DND-41 (cell line): Measurements from ENCODE around the gene KIR2DL1.

Source experiments
- EZH2 ChIP-seq: IDR thresholded peaks from 3 replicates; pipeline ENCODE4 v1.6.1; 2012; ENCODE audit warnings: borderline replicate concordance, low read depth, mild to moderate bottlenecking, moderate library complexity, low read length, inconsistent platforms; ENCODE audit not compliant: severe bottlenecking
- TF ChIP-seq, protein P1 (sequence below): IDR thresholded peaks from 2 replicates; pipeline ENCODE4 v1.5.1; 2012; ENCODE audit warnings: borderline replicate concordance, low read length, moderate library complexity, mild to moderate bottlenecking; ENCODE audit not compliant: poor library complexity, severe bottlenecking; ENCODE audit errors: extremely low read depth

DNA sequence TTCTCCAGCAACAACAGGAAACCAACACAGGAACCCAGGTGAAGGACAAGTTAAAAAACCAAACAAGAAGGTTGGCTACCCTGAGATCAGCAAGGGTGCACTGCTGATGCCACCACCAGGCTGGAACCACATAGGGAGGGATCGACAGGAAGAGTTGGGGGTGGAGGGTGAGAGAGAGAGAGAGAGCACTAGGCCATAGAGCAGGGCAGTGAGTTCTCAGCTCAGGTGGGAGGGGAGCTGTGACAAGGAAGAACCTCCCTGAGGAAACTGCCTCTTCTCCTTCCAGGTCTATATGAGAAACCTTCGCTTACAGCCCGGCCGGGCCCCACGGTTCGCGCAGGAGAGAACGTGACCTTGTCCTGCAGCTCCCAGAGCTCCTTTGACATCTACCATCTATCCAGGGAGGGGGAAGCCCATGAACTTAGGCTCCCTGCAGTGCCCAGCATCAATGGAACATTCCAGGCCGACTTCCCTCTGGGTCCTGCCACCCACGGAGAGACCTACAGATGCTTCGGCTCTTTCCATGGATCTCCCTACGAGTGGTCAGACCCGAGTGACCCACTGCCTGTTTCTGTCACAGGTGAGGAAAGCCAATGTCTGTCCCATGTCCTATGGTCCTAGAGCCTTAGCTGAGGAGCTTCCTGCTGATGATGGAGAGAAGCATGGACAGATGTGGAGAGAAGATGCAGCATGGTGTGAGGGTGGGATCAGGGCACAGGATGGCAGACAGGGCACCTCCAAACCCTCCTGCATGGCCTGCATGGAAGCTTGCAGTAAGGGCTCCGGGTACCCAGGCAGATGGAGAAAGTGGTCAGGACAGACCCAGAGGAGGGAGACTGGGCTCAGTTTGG lies 36.3 kb downstream of the KIR2DL1 start:
- TF ChIP-seq, protein P1, sequence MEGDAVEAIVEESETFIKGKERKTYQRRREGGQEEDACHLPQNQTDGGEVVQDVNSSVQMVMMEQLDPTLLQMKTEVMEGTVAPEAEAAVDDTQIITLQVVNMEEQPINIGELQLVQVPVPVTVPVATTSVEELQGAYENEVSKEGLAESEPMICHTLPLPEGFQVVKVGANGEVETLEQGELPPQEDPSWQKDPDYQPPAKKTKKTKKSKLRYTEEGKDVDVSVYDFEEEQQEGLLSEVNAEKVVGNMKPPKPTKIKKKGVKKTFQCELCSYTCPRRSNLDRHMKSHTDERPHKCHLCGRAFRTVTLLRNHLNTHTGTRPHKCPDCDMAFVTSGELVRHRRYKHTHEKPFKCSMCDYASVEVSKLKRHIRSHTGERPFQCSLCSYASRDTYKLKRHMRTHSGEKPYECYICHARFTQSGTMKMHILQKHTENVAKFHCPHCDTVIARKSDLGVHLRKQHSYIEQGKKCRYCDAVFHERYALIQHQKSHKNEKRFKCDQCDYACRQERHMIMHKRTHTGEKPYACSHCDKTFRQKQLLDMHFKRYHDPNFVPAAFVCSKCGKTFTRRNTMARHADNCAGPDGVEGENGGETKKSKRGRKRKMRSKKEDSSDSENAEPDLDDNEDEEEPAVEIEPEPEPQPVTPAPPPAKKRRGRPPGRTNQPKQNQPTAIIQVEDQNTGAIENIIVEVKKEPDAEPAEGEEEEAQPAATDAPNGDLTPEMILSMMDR = no peak
- no peak for TF ChIP-seq EZH2
